GM12891 (cell line): ENCODE measurements around the gene FAM167B.
"Not testable (repeated sequence)": the region's sequence is repeated elsewhere in the genome, so short reads cannot be mapped to it uniquely, and the experiment has no call there.

Experiments used
- POLR2A ChIP-seq: IDR thresholded peaks from 2 replicates; pipeline ENCODE4 v1.6.1; 2011; ENCODE audit warnings: low read depth, low read length, control low read depth
- POLR2AphosphoS5 ChIP-seq: IDR thresholded peaks from 2 replicates; pipeline ENCODE4 v1.6.1; 2011; ENCODE audit warnings: low read depth, low read length, control low read depth
- POU2F2 ChIP-seq: IDR thresholded peaks from 2 replicates; pipeline ENCODE4 v1.6.1; 2011; ENCODE audit warnings: low read depth, mild to moderate bottlenecking, control low read depth, low read length, moderate library complexity
- TAF1 ChIP-seq: IDR thresholded peaks from 2 replicates; pipeline ENCODE4 v1.6.1; 2011; ENCODE audit warnings: low read depth, low read length, control low read depth

DNA sequence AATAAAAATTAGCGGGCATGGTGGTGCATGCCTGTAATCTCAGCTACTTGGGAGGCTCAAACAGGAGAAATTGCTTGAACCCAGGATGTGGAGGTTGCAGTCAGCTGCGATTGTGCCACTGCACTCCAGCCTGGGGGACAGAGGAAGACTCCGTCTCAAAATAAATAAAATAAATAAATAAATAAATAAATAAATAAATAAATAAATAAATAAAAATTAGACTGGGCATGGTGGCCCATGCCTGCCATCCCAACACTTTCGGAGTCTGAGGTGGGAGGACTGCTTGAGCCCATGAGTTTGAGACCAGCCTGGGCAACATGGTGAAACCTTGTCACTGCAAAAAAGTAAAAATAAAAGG, 16.2 kb downstream of the FAM167B start:
- TF ChIP-seq POLR2AphosphoS5, POLR2A, TAF1, POU2F2: not testable (repeated sequence)
